ENCODE data around the gene BEND3. TPM values are rescaled to one million over a fixed set of nuclear protein-coding genes. Genes with fewer than 3 reads are reported as not detected.

The BEND3 gene
- total and polyA plus RNA-seq, 2 experiments from 2014 or later, result 9.2 to 33.7 TPM

DNA sequence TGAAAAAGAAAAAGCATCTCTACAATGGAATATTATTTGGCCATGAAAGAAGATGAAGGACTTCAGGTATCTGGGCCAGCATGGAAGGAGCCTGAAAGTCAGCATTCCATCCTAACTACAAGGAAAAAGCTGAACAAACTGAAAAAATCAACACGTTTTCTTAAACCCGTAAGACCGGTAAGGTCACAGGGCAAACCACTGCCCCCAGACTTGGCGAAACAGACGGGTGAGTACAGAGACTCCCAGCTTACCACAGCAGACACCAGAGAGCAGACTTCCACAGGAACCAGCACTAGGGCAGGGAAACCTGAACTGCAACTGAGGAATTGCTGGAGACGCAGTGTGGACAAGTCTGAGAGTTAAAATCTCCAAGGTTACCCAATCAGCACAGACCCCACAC, 31.4 kb downstream of the BEND3 start (continued):
- TF ChIP-seq, protein P1, sequence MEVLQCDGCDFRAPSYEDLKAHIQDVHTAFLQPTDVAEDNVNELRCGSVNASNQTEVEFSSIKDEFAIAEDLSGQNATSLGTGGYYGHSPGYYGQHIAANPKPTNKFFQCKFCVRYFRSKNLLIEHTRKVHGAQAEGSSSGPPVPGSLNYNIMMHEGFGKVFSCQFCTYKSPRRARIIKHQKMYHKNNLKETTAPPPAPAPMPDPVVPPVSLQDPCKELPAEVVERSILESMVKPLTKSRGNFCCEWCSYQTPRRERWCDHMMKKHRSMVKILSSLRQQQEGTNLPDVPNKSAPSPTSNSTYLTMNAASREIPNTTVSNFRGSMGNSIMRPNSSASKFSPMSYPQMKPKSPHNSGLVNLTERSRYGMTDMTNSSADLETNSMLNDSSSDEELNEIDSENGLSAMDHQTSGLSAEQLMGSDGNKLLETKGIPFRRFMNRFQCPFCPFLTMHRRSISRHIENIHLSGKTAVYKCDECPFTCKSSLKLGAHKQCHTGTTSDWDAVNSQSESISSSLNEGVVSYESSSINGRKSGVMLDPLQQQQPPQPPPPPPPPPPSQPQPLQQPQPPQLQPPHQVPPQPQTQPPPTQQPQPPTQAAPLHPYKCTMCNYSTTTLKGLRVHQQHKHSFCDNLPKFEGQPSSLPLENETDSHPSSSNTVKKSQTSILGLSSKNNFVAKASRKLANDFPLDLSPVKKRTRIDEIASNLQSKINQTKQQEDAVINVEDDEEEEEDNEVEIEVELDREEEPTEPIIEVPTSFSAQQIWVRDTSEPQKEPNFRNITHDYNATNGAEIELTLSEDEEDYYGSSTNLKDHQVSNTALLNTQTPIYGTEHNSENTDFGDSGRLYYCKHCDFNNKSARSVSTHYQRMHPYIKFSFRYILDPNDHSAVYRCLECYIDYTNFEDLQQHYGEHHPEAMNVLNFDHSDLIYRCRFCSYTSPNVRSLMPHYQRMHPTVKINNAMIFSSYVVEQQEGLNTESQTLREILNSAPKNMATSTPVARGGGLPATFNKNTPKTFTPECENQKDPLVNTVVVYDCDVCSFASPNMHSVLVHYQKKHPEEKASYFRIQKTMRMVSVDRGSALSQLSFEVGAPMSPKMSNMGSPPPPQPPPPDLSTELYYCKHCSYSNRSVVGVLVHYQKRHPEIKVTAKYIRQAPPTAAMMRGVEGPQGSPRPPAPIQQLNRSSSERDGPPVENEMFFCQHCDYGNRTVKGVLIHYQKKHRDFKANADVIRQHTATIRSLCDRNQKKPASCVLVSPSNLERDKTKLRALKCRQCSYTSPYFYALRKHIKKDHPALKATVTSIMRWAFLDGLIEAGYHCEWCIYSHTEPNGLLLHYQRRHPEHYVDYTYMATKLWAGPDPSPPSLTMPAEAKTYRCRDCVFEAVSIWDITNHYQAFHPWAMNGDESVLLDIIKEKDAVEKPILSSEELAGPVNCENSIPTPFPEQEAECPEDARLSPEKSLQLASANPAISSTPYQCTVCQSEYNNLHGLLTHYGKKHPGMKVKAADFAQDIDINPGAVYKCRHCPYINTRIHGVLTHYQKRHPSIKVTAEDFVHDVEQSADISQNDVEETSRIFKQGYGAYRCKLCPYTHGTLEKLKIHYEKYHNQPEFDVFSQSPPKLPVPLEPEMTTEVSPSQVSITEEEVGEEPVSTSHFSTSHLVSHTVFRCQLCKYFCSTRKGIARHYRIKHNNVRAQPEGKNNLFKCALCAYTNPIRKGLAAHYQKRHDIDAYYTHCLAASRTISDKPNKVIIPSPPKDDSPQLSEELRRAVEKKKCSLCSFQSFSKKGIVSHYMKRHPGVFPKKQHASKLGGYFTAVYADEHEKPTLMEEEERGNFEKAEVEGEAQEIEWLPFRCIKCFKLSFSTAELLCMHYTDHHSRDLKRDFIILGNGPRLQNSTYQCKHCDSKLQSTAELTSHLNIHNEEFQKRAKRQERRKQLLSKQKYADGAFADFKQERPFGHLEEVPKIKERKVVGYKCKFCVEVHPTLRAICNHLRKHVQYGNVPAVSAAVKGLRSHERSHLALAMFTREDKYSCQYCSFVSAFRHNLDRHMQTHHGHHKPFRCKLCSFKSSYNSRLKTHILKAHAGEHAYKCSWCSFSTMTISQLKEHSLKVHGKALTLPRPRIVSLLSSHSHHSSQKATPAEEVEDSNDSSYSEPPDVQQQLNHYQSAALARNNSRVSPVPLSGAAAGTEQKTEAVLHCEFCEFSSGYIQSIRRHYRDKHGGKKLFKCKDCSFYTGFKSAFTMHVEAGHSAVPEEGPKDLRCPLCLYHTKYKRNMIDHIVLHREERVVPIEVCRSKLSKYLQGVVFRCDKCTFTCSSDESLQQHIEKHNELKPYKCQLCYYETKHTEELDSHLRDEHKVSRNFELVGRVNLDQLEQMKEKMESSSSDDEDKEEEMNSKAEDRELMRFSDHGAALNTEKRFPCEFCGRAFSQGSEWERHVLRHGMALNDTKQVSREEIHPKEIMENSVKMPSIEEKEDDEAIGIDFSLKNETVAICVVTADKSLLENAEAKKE (CRISPR knock-in tag; IDR thresholded peaks at IDR 0.05), result no peak
- TF ChIP-seq JUNB (IDR thresholded peaks at IDR 0.05; ENCODE audit: unreplicated experiment), result no peak

DNA sequence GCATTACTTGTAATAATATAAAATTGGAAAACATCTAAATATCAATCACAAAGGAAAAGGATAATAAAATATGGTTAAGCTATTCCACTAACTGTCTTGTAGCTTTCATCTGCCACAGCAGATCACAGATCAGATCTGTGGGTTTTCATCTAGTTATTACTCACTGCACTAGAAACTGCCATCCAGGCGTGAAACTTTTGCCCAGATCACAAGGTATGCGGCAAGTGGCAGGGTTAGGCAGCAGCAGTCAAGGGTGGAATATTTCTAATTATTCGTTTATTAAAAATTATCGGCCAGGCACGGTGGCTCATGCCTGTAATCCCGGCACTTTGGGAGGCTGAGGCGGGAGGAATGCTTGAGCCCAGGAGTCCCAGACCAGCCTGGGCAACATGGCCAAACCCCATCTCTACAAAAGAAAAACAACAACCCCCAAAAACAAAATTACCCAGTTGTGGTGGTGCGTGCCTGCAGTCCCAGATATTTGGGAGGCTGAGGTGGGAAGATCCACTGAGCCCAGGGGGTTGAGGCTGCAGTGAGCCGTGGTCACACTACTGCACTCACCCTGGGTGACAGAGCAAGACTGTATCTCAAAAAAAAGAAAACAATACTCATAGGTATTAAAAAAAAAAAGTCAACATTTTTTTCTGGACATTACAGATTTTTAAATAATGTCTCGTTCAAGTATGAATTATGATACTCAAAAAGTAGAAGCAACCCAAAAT, 32.1 kb downstream of the BEND3 start:
- peak overlapping the region; percentile 5; the same call in 1 of the 2 replicates for H3K27ac ChIP-seq (ENCODE audit: low read depth)
- Mint-ChIP-seq H3K36me3 (ENCODE audit: low read depth) (peaks cover 78% of the 10 kb centered on the region), H3K27ac (no peak overlapping the region), H3K9me3 (peaks cover 18% of the 10 kb centered on the region; the same call in 2 of the 3 replicates), H3K4me3 (no peak overlapping the region), H3K27me3 (ENCODE audit: insufficient read depth, low read depth, poor library complexity) (peaks cover 7% of the 10 kb centered on the region), H3K4me1 (peaks cover 12% of the 10 kb centered on the region)
- no peak for ATAC-seq
- no peak overlapping the region for H3K4me2 ChIP-seq
- no peak overlapping the region for H3K4me3 ChIP-seq
- H3K36me3 ChIP-seq (ENCODE audit: insufficient read depth), result peaks cover 10% of the 10 kb centered on the region
- no peaks in the 10 kb centered on the region for H4K20me1 ChIP-seq (replicated peaks; ENCODE audit: insufficient read depth)
- no peak overlapping the region for H2AFZ ChIP-seq
- no peaks in the 10 kb centered on the region for H3K27me3 ChIP-seq (ENCODE audit: insufficient read depth)
- H3K9me2 ChIP-seq (ENCODE audit: insufficient read depth), result no peaks in the 10 kb centered on the region
- peaks cover 19% of the 10 kb centered on the region for H3K79me2 ChIP-seq (replicated peaks; ENCODE audit: insufficient read depth)
- no peak for DNase-seq (ENCODE audit: low spot score)
- TF ChIP-seq POLR2AphosphoS5 (IDR thresholded peaks at IDR 0.05; ENCODE audit: low read depth) (no peak), REST (IDR thresholded peaks at IDR 0.05; ENCODE audit: unreplicated experiment) (no peak), JUNB (IDR thresholded peaks at IDR 0.05; ENCODE audit: unreplicated experiment) (no peak), STAT1 (IDR thresholded peaks at IDR 0.05; ENCODE audit: unreplicated experiment) (no peak), EZH2phosphoT487 (IDR thresholded peaks at IDR 0.05; ENCODE audit: unreplicated experiment) (no peak)
- TF ChIP-seq, protein P2, sequence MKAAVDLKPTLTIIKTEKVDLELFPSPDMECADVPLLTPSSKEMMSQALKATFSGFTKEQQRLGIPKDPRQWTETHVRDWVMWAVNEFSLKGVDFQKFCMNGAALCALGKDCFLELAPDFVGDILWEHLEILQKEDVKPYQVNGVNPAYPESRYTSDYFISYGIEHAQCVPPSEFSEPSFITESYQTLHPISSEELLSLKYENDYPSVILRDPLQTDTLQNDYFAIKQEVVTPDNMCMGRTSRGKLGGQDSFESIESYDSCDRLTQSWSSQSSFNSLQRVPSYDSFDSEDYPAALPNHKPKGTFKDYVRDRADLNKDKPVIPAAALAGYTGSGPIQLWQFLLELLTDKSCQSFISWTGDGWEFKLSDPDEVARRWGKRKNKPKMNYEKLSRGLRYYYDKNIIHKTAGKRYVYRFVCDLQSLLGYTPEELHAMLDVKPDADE (IDR thresholded peaks at IDR 0.05), result no peak
- H3F3A ChIP-seq (replicated peaks; ENCODE audit: low read depth), result peaks cover 3% of the 10 kb centered on the region; the same call in 1 of the 2 replicates
- no peaks in the 10 kb centered on the region for H3K4me1 ChIP-seq (ENCODE audit: insufficient read depth)

Data from GM23338 (cell line).